HEK293T (cell line): ENCODE results near the gene CDK5R2.

Source experiments
- CTCF ChIA-PET: fragments of 350-600 bp; formaldehyde crosslinking; extraction: SDS; loops from one replicate; lab custom pipeline; 2021; ENCODE audit warnings: antibody characterized with exemption, inconsistent platforms; lab: Yijun Ruan, JAX
- POLR2A ChIA-PET: fragments of 350-600 bp; formaldehyde crosslinking; extraction: SDS; loops from one replicate; lab custom pipeline; 2020; ENCODE audit warnings: antibody characterized with exemption, inconsistent platforms; lab: Yijun Ruan, JAX
- DNase-seq: peaks from one replicate; pipeline ENCODE4 v3.0.0; 2012; ENCODE audit warnings: mixed read lengths; ENCODE audit errors: extremely low spot score
- ARNT ChIP-seq: fragments of 450-650 bp; IDR thresholded peaks from 2 replicates; pipeline ENCODE4 v1.6.1; 2017; ENCODE audit warnings: mild to moderate bottlenecking
- BHLHE40 ChIP-seq: fragments of 450-650 bp; IDR thresholded peaks from 2 replicates; pipeline ENCODE4 v1.6.1; 2016; ENCODE audit warnings: mild to moderate bottlenecking, moderate library complexity, borderline replicate concordance
- CTBP1 ChIP-seq: fragments of 450-650 bp; IDR thresholded peaks from 2 replicates; pipeline ENCODE4 v1.6.1; 2016; ENCODE audit warnings: borderline replicate concordance
- ELF4 ChIP-seq: fragments of 450-650 bp; IDR thresholded peaks from 2 replicates; pipeline ENCODE4 v1.6.1; 2017; ENCODE audit warnings: antibody characterized with exemption
- FOXA1 ChIP-seq: fragments of 450-650 bp; IDR thresholded peaks from 2 replicates; pipeline ENCODE4 v1.6.1; 2016; ENCODE audit warnings: mild to moderate bottlenecking
- FOXK2 ChIP-seq: fragments of 450-650 bp; IDR thresholded peaks from 2 replicates; pipeline ENCODE4 v1.6.1; 2016; ENCODE audit warnings: mild to moderate bottlenecking
- FOXM1 ChIP-seq: fragments of 450-650 bp; IDR thresholded peaks from 2 replicates; pipeline ENCODE4 v1.6.1; 2017; ENCODE audit warnings: mild to moderate bottlenecking, borderline replicate concordance
- HDGF ChIP-seq: fragments of 450-650 bp; IDR thresholded peaks from 2 replicates; pipeline ENCODE4 v1.6.1; 2017; ENCODE audit warnings: antibody characterized with exemption, borderline replicate concordance
- L3MBTL2 ChIP-seq: fragments of 450-650 bp; conservative IDR thresholded peaks from 2 replicates; pipeline ENCODE4 v1.6.1; 2016; ENCODE audit warnings: mild to moderate bottlenecking
- LEF1 ChIP-seq: fragments of 450-650 bp; IDR thresholded peaks from 2 replicates; pipeline ENCODE4 v1.6.1; 2017; ENCODE audit warnings: mild to moderate bottlenecking, borderline replicate concordance
- NFRKB ChIP-seq: fragments of 450-650 bp; IDR thresholded peaks from 2 replicates; pipeline ENCODE4 v1.6.1; 2016; ENCODE audit warnings: mild to moderate bottlenecking, moderate library complexity
- SP1 ChIP-seq: fragments of 450-650 bp; IDR thresholded peaks from 2 replicates; pipeline ENCODE4 v1.6.1; 2017
- SUZ12 ChIP-seq: fragments of 450-650 bp; IDR thresholded peaks from 2 replicates; pipeline ENCODE4 v1.6.1; 2016; ENCODE audit warnings: mild to moderate bottlenecking
- TARDBP ChIP-seq: fragments of 450-650 bp; IDR thresholded peaks from 2 replicates; pipeline ENCODE4 v1.6.1; 2016
- ZNF384 ChIP-seq: fragments of 450-650 bp; IDR thresholded peaks from 2 replicates; pipeline ENCODE4 v1.6.1; 2016
- TF ChIP-seq, protein P1 (sequence below): fragments of 450-650 bp; IDR thresholded peaks from 2 replicates; pipeline ENCODE4 v1.6.1; 2016

The CDK5R2 gene

DNA sequence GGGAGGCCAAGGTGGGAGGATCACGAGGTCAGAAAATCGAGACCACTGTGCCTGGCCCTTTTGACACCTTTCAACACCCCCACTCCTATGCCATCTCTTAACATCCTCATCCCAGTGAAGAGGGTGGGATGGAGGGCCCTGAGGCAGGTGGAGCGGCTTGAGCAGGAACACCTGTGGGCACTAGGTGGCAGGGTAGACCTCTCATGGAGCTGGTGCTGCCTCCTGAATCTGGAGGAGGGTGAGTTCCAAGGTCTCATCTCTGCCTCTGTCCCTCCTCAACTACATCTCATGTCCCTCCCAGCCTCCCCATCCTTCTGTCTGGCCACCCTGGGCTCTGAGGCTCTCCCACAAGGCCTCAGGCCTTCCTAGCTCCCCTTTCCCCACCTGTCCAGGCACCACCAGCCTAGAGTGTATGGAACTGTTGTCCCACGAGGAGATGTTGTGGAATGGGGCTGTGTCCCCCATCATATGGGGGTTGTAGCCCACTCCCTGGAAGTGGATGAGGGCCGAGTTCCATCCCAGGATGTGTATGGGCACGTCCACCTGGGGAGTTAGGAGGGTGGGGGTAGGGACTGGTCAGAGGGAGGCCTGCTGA, 50.8 kb downstream of the CDK5R2 start:
- CTCF ChIA-PET: interaction anchor here (0.6 to 1.5 kb wide), 6 partner anchors 8 to 30 kb away, joined by 3 to 6 read pairs (median 4); no protein-coding TSS in a partner anchor
- POLR2A ChIA-PET: no interaction called here
- DNase-seq: peak; percentile 70
- TF ChIP-seq FOXK2 (no peak), HDGF (no peak), ARNT (no peak), ZNF384 (no peak), NFRKB (no peak), L3MBTL2 (no peak), LEF1 (no peak), SUZ12 (no peak)

DNA sequence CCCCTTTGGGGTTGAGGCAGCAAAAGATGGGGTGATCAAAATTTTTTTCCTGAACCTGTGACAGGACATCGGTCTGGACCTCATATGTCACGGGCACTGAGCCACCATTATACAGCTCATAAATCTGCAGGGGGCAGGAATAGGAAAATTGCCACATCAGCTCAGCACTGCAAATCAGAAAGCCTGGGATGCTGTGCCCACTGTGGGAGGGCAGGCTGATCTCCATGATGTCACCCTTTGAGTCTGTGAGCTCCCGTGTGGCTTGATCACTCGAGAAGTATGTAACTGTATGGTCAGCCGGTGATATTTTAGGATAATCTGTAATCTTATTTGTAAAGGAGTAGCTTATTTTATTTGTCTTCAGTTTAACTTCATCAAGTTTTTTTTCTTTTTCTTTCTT, 51.4 kb downstream of the CDK5R2 start:
- DNase-seq: no peak
- ChIA-PET CTCF (interaction anchor here (0.7 to 1.7 kb wide), 7 partner anchors 8 to 228 kb away, joined by 3 to 6 read pairs (median 4); no protein-coding TSS in a partner anchor), POLR2A (no interaction called here)
- no peak for TF ChIP-seq FOXM1
- TF ChIP-seq TARDBP: no peak
- TF ChIP-seq BHLHE40: no peak
- no peak for TF ChIP-seq HDGF
- no peak for TF ChIP-seq FOXK2
- TF ChIP-seq SP1: no peak
- no peak for TF ChIP-seq FOXA1
- no peak for TF ChIP-seq CTBP1
- TF ChIP-seq ARNT: no peak
- TF ChIP-seq, protein P1, sequence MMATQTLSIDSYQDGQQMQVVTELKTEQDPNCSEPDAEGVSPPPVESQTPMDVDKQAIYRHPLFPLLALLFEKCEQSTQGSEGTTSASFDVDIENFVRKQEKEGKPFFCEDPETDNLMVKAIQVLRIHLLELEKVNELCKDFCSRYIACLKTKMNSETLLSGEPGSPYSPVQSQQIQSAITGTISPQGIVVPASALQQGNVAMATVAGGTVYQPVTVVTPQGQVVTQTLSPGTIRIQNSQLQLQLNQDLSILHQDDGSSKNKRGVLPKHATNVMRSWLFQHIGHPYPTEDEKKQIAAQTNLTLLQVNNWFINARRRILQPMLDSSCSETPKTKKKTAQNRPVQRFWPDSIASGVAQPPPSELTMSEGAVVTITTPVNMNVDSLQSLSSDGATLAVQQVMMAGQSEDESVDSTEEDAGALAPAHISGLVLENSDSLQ: no peak
- no peak for TF ChIP-seq NFRKB
- no peak for TF ChIP-seq ZNF384
- TF ChIP-seq ELF4: no peak
- no peak for TF ChIP-seq L3MBTL2
